Bronchus fibroblast of lung (primary cell): ENCODE data around the gene KNG1. TPM values are rescaled to one million over a fixed set of nuclear protein-coding genes. Genes with fewer than 3 reads are reported as not detected.

Source experiments
- total RNA-seq: library from RNA; depleted of rRNA; stranded (reverse); fragments of >200 nt; gene quantifications from 2 replicates; pipeline ENCODE4 v1.2.3, GENCODE V29; 2015

The KNG1 gene
- not detected in 2 replicates for total RNA-seq

DNA sequence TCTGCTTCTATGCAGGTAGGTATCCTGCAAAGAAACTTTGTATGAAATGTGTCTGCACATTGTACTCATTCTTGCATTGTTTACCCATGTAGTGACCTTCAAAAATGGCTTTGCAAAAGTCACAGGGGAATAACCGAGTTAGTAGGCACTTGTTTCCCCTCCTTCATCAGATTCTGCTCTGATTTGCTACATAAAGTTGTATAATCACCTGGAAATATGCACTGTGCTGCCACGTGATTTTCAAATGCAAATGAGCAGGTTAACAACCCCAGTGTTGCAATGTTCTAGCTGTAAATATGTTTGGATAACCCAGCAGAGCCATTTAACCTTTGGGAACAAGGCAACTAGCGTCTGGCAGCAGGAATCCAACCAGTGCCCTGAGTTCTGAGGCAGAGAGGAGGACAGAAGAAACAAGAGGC is at the start of gene KNG1:
Gene KNG1 (plus strand): TSS at position 321 of the 419 bp plus-strand sequence. CDS start 184 bp downstream, outside the sequence.

DNA sequence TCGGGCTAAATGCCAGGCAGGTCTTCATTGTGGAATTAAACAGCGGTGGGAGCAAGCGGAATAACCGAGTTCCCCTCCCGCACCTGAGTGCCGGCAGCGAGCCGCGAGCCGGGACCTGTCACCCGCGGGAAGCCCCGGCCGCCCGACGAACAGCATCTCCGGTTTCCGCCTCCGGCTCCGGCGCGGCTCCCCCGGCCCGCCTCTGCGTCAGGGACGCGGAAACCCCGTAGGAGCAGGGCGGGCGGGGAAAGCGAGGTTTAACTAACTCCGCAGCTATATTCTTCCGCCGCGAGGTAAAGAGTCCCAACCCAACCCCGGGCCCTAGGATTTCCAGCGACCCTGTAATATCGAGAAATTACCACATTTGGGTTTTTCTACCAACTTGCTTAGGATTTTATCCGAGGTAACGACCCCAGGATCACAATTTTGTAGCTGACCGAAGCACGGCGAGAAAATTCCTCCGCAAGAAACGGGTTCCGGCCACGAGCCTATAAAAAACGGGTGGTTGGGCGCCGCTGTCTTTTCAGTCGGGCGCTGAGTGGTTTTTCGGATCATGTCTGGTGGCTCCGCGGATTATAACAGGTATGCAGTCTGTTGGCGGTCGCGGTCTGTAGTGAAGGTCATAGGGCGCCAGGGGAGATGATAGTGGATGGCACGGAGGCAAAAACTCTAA is 66.0 kb downstream of the KNG1 start, which contains the start of gene EIF4A2:
Gene EIF4A2 (plus strand): TSS at position 520 of the 673 bp plus-strand sequence. CDS start 34 bp downstream, at position 554.

Other genes starting within 250 kb of the KNG1 start
- gene CRYGS, start 173.0 kb upstream of the KNG1 start, total RNA-seq = 0.34 and 0.59 TPM in 2 replicates
- gene TBCCD1, start 150.0 kb upstream of the KNG1 start, total RNA-seq = 11.0 and 11.3 TPM in 2 replicates
- gene DNAJB11, start 146.6 kb upstream of the KNG1 start, total RNA-seq = 44.4 and 53.1 TPM in 2 replicates
- gene AHSG, start 104.3 kb upstream of the KNG1 start, total RNA-seq = not detected in 2 replicates
- gene FETUB, start 77.0 kb upstream of the KNG1 start, total RNA-seq = not detected in 2 replicates
- not detected in 2 replicates for gene HRG, start 51.3 kb upstream of the KNG1 start, total RNA-seq
- gene EIF4A2, start 66.2 kb downstream of the KNG1 start, total RNA-seq = 210 and 239 TPM in 2 replicates
- 55.0 and 59.2 TPM in 2 replicates for gene RFC4, start 89.1 kb downstream of the KNG1 start, total RNA-seq
- not detected in 2 replicates for gene ADIPOQ, start 125.4 kb downstream of the KNG1 start, total RNA-seq
- 3.4 and 3.5 TPM in 2 replicates for gene ST6GAL1, start 213.2 kb downstream of the KNG1 start, total RNA-seq